Measurements from ENCODE around the gene WNT3A. TPM values are rescaled to one million over a fixed set of nuclear protein-coding genes. Genes with fewer than 3 reads are reported as not detected.

Gene WNT3A
- total and polyA plus RNA-seq, 9 of the 15 experiments (the other 6 are each of a cell fraction or from before 2014, with no cell fraction given) = not detected

DNA sequence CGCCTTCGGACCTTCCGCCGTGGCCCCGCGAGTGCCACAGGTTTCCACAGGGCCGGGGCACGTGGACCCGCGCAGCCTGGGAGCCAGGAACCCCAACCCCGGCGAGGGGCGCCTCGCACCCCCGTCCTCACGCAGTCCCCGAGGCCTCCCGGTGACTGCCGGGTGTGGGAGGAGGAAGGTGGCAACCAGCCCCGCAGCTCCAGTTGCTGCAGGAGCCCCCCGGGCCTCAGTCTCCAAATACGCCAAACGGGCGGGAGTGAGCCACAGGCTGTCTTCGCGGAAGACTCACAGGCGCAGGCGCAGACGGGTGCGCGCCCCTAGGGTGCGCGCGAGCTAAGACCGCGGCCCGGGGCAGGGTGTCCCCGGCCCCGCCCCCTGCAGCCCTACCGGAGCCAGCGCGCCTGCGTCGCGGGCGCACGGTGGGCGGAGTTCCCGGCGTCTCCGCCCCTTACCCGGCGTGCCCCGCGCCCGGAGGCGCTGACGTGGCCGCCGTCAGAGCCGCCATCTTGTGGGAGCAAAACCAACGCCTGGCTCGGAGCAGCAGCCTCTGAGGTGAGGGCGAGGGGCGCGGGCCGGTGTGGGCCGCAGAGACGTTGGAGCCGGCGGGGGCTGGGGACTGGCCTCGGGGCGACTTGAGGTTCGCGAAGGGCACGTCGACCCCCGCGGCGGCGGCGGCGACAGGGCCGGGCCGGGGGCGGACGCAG lies 75.6 kb downstream of the WNT3A start, which contains the start of gene ARF1 (continued):
- TF ChIP-seq TEAD4 (IDR thresholded peaks at IDR 0.05; ENCODE audit: low read length) (no peak), TEAD4 (CRISPR knock-in tag; IDR thresholded peaks at IDR 0.05; ENCODE audit: borderline replicate concordance) (no peak), EGR1 (conservative IDR thresholded peaks at IDR 0.05) (peak; percentile 10; the same call in 1 of the 2 replicates), ZFP1 (CRISPR knock-in tag; IDR thresholded peaks at IDR 0.05) (0 out of 2 replicates have a peak, but pooled peaks have one; percentile 47), NFE2 (IDR thresholded peaks at IDR 0.05; ENCODE audit: low read depth) (no peak), TBP (optimal IDR thresholded peaks at IDR 0.05; ENCODE audit: low read depth, low read length) (peak; percentile 85), CREM (IDR thresholded peaks at IDR 0.05; ENCODE audit: low read depth) (peak; percentile 93), FOXA1 (IDR thresholded peaks at IDR 0.05; ENCODE audit: borderline replicate concordance) (no peak), ZNF551 (CRISPR knock-in tag; IDR thresholded peaks at IDR 0.05) (no peak), ZNF644 (tag; IDR thresholded peaks at IDR 0.05; ENCODE audit: low read depth) (no peak), SIRT6 (IDR thresholded peaks at IDR 0.05; ENCODE audit: low read depth, low read length) (no peak), SNRNP70 (optimal IDR thresholded peaks at IDR 0.05; ENCODE audit: low read depth, low read length) (no peak), ILK (tag; IDR thresholded peaks at IDR 0.05; ENCODE audit: borderline replicate concordance, low read depth) (no peak), ZNF174 (CRISPR knock-in tag; IDR thresholded peaks at IDR 0.05) (no peak), FOXM1 (IDR thresholded peaks at IDR 0.05; ENCODE audit: low read depth) (no peak), FOXM1 (CRISPR knock-in tag; IDR thresholded peaks at IDR 0.05; ENCODE audit: low read depth) (no peak), HEY1 (CRISPR knock-in tag; IDR thresholded peaks at IDR 0.05; ENCODE audit: borderline replicate concordance) (0 out of 2 replicates have a peak, but pooled peaks have one; percentile 42), KLF10 (CRISPR knock-in tag; IDR thresholded peaks at IDR 0.05) (no peak), ELF4 (CRISPR knock-in tag; IDR thresholded peaks at IDR 0.05) (peak; percentile 24; the same call in 1 of the 2 replicates), TEAD1 (CRISPR knock-in tag; IDR thresholded peaks at IDR 0.05) (peak; percentile 46 to 62; a peak in 3 of 4 replicates), KAT2B (IDR thresholded peaks at IDR 0.05; ENCODE audit: low read depth, low read length) (no peak), CBFA2T3 (IDR thresholded peaks at IDR 0.05) (peak; percentile 2; the same call in 1 of the 2 replicates)
- TF ChIP-seq, protein P1, sequence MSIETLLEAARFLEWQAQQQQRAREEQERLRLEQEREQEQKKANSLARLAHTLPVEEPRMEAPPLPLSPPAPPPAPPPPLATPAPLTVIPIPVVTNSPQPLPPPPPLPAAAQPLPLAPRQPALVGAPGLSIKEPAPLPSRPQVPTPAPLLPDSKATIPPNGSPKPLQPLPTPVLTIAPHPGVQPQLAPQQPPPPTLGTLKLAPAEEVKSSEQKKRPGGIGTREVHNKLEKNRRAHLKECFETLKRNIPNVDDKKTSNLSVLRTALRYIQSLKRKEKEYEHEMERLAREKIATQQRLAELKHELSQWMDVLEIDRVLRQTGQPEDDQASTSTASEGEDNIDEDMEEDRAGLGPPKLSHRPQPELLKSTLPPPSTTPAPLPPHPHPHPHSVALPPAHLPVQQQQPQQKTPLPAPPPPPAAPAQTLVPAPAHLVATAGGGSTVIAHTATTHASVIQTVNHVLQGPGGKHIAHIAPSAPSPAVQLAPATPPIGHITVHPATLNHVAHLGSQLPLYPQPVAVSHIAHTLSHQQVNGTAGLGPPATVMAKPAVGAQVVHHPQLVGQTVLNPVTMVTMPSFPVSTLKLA (conservative IDR thresholded peaks at IDR 0.05) = peak; percentile 62 to 80; a peak in 3 of 4 replicates
- TF ChIP-seq, protein P2, sequence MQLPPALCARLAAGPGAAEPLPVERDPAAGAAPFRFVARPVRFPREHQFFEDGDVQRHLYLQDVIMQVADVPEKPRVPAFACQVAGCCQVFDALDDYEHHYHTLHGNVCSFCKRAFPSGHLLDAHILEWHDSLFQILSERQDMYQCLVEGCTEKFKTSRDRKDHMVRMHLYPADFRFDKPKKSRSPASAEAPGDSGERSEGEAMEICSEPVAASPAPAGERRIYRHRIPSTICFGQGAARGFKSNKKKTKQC (CRISPR knock-in tag; IDR thresholded peaks at IDR 0.05) = peak; percentile 13; the same call in 1 of the 2 replicates
- TF ChIP-seq, protein P3, sequence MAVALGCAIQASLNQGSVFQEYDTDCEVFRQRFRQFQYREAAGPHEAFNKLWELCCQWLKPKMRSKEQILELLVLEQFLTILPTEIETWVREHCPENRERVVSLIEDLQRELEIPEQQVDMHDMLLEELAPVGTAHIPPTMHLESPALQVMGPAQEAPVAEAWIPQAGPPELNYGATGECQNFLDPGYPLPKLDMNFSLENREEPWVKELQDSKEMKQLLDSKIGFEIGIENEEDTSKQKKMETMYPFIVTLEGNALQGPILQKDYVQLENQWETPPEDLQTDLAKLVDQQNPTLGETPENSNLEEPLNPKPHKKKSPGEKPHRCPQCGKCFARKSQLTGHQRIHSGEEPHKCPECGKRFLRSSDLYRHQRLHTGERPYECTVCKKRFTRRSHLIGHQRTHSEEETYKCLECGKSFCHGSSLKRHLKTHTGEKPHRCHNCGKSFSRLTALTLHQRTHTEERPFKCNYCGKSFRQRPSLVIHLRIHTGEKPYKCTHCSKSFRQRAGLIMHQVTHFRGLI (CRISPR knock-in tag; IDR thresholded peaks at IDR 0.05) = 0 out of 2 replicates have a peak, but pooled peaks have one; percentile 49
- TF ChIP-seq, protein P4, sequence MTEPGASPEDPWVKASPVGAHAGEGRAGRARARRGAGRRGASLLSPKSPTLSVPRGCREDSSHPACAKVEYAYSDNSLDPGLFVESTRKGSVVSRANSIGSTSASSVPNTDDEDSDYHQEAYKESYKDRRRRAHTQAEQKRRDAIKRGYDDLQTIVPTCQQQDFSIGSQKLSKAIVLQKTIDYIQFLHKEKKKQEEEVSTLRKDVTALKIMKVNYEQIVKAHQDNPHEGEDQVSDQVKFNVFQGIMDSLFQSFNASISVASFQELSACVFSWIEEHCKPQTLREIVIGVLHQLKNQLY (CRISPR knock-in tag; conservative IDR thresholded peaks at IDR 0.05) = 0 out of 4 replicates have a peak, but pooled peaks have one; percentile 42 to 78
